Erythroblast (primary cell): ENCODE results near the gene COX5B.

Experiments
- GATA1 ChIP-seq: IDR thresholded peaks from 2 replicates; pipeline ENCODE4 v1.6.1; 2011; ENCODE audit warnings: low read depth, mild to moderate bottlenecking, control low read depth, low read length, moderate library complexity
- POLR2A ChIP-seq: IDR thresholded peaks from 2 replicates; pipeline ENCODE4 v1.6.1; 2011; ENCODE audit warnings: mild to moderate bottlenecking, low read length

- no peak for TF ChIP-seq POLR2A
- no peak for TF ChIP-seq GATA1
Measured at GRCh38 chr2:97664636-97664970, 18.7 kb downstream of the COX5B start.
